ENCODE data around the gene GSK3B.

DNA sequence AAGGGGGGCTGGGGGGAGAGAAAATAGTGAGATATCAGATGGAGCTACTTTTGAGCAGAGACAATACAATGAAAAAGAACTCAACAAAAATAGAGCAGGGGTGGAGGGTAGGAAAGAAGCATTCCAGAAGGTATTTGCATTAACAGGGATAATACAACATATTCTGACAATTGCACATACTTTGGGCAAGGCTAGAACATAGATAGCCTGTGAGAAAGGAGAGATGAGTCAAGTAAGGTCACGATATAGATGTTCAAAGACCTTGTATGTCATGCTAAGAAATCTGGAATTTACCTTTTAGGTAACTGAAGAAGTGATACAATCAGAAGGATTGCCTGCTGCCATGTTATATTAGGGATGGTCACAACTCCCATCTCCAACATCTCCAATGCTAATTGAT is 155.2 kb downstream of the GSK3B start:
- TF ChIP-seq, protein P1, sequence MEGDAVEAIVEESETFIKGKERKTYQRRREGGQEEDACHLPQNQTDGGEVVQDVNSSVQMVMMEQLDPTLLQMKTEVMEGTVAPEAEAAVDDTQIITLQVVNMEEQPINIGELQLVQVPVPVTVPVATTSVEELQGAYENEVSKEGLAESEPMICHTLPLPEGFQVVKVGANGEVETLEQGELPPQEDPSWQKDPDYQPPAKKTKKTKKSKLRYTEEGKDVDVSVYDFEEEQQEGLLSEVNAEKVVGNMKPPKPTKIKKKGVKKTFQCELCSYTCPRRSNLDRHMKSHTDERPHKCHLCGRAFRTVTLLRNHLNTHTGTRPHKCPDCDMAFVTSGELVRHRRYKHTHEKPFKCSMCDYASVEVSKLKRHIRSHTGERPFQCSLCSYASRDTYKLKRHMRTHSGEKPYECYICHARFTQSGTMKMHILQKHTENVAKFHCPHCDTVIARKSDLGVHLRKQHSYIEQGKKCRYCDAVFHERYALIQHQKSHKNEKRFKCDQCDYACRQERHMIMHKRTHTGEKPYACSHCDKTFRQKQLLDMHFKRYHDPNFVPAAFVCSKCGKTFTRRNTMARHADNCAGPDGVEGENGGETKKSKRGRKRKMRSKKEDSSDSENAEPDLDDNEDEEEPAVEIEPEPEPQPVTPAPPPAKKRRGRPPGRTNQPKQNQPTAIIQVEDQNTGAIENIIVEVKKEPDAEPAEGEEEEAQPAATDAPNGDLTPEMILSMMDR (conservative IDR thresholded peaks at IDR 0.05 in 1 of 2, IDR thresholded peaks at IDR 0.05 in 1 of 2; ENCODE audit: extremely low read depth in 1 of 2, insufficient read depth in 1 of 2, low read depth in 1 of 2, low read length in 2 of 2) = no peak
- TF ChIP-seq EZH2 (IDR thresholded peaks at IDR 0.05; ENCODE audit: borderline replicate concordance, low read length) = no peak

Data from mammary epithelial cell (primary cell).